PFSK-1 (cell line): ENCODE measurements around the gene GLIS1.

Source experiments
- FOXP2 ChIP-seq: optimal IDR thresholded peaks from 2 replicates; pipeline ENCODE3; 2011; ENCODE audit warnings: borderline replicate concordance, control low read depth, inconsistent platforms; ENCODE audit not compliant: insufficient read depth; ENCODE audit errors: extremely low read length, extremely low read depth
- POLR2AphosphoS5 ChIP-seq: IDR thresholded peaks from 2 replicates; pipeline ENCODE4 v1.6.1; 2012; ENCODE audit warnings: low read depth, mild to moderate bottlenecking, control low read depth, low read length, moderate library complexity
- REST ChIP-seq, 2 experiments: IDR thresholded peaks; 2 replicates each; pipeline versions ENCODE4 v1.6.1 to v1.8.0; 2011 to 2012; ENCODE audit warnings: low read depth in 2 of 2, low read length in 2 of 2, control low read depth in 1 of 2, inconsistent platforms in 1 of 2, mild to moderate bottlenecking in 1 of 2, moderate library complexity in 1 of 2; ENCODE audit not compliant: insufficient read depth in 1 of 2
- SIN3A ChIP-seq: IDR thresholded peaks from 2 replicates; pipeline ENCODE4 v1.6.1; 2012; ENCODE audit warnings: mild to moderate bottlenecking, low read length, moderate library complexity, borderline replicate concordance; ENCODE audit not compliant: insufficient read depth
- TAF1 ChIP-seq: IDR thresholded peaks from 2 replicates; pipeline ENCODE4 v1.6.1; 2012; ENCODE audit warnings: low read length, control low read depth, borderline replicate concordance; ENCODE audit not compliant: insufficient read depth

GLIS1 gene

GRCh38 chr1:53678938-53679825, 59.8 kb downstream of the GLIS1 start:
- TF ChIP-seq FOXP2 = no peak
- no peak for TF ChIP-seq SIN3A
- no peak for TF ChIP-seq POLR2AphosphoS5
- TF ChIP-seq TAF1 = no peak
- TF ChIP-seq REST (IDR thresholded peaks at IDR 0.05; ENCODE audit: insufficient read depth in 1 of 2, low read depth in 2 of 2, low read length in 2 of 2) = no peak

GRCh38 chr1:53678507-53678906, 60.5 kb downstream of the GLIS1 start:
- TF ChIP-seq FOXP2 (no peak), SIN3A (no peak), POLR2AphosphoS5 (no peak), REST (IDR thresholded peaks at IDR 0.05; ENCODE audit: insufficient read depth in 1 of 2, low read depth in 2 of 2, low read length in 2 of 2) (no peak), TAF1 (no peak)

- TF ChIP-seq REST (IDR thresholded peaks at IDR 0.05; ENCODE audit: insufficient read depth in 1 of 2, low read depth in 2 of 2, low read length in 2 of 2) = no peak
- TF ChIP-seq TAF1 = no peak
- TF ChIP-seq POLR2AphosphoS5 = no peak
- TF ChIP-seq SIN3A = no peak
- TF ChIP-seq FOXP2 = no peak
Measured at GRCh38 chr1:53678046-53678445, 60.9 kb downstream of the GLIS1 start.

GRCh38 chr1:53677486-53677885, 61.5 kb downstream of the GLIS1 start:
- TF ChIP-seq POLR2AphosphoS5 (no peak), FOXP2 (no peak), TAF1 (no peak), REST (IDR thresholded peaks at IDR 0.05; ENCODE audit: insufficient read depth in 1 of 2, low read depth in 2 of 2, low read length in 2 of 2) (no peak)
